ENCODE measurements around the gene MAP6.

DNA sequence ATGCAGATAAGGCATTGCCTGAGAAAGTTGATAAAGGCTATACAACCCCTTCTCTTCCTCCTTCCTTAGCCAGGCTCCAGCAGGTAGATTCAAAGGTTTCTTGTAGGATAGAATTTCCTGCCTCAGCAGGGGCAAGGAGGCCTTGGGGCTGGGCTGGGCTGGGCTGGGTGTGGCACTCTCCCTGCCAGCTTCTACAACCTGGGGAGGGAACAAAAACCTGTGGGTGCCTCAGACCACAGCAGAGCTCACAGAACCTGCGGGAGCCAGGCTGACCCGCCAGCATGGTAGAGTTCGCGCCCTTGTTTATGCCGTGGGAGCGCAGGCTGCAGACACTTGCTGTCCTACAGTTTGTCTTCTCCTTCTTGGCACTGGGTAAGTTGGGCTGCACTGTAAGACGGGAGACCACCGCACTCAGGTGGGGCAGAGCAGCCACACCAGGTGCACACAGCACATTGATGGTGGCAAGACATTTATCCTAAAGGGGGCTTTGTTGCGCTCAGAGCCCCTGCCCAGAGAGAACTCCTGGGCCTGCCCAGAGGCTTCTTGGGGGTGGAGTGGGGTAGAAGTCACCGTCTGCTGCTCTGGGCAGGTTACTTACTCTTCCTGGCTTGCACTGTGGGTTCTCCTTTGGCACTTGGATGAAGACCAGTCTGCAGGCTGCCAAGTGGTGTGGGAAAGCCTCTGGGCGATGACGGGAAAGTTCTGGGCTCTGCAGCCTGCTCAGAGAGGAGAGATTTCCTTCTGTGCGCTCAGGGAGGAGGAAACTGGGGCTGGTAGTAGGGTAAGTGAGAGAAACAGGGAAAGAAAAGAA, 49.0 kb upstream of the MAP6 start, which contains the start of gene MOGAT2:
- TF ChIP-seq, protein P1, sequence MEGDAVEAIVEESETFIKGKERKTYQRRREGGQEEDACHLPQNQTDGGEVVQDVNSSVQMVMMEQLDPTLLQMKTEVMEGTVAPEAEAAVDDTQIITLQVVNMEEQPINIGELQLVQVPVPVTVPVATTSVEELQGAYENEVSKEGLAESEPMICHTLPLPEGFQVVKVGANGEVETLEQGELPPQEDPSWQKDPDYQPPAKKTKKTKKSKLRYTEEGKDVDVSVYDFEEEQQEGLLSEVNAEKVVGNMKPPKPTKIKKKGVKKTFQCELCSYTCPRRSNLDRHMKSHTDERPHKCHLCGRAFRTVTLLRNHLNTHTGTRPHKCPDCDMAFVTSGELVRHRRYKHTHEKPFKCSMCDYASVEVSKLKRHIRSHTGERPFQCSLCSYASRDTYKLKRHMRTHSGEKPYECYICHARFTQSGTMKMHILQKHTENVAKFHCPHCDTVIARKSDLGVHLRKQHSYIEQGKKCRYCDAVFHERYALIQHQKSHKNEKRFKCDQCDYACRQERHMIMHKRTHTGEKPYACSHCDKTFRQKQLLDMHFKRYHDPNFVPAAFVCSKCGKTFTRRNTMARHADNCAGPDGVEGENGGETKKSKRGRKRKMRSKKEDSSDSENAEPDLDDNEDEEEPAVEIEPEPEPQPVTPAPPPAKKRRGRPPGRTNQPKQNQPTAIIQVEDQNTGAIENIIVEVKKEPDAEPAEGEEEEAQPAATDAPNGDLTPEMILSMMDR (IDR thresholded peaks at IDR 0.05), result no peak
- no peak for TF ChIP-seq POLR2A (IDR thresholded peaks at IDR 0.05)

Data from adrenal gland (tissue), 5 donors.